ENCODE data around the gene RDM1.

Gene RDM1

GRCh38 chr17:35913609-35914008, 17.0 kb downstream of the RDM1 start:
- ATAC-seq, result no peak
- no peak for TF ChIP-seq OSR1 (CRISPR knock-in tag; IDR thresholded peaks at IDR 0.05)
- no peak for TF ChIP-seq TSHZ2 (CRISPR knock-in tag; IDR thresholded peaks at IDR 0.05)
- TF ChIP-seq CREB5 (CRISPR knock-in tag; IDR thresholded peaks at IDR 0.05; ENCODE audit: low read depth), result no peak

GRCh38 chr17:35912942-35913341, 17.6 kb downstream of the RDM1 start:
- ATAC-seq, result no peak
- TF ChIP-seq CSDC2 (CRISPR knock-in tag; IDR thresholded peaks at IDR 0.05) (no peak), SNAI2 (CRISPR knock-in tag; IDR thresholded peaks at IDR 0.05) (no peak), ESRRG (CRISPR knock-in tag; IDR thresholded peaks at IDR 0.05) (no peak), RARB (CRISPR knock-in tag; IDR thresholded peaks at IDR 0.05) (no peak), GLIS3 (CRISPR knock-in tag; IDR thresholded peaks at IDR 0.05) (no peak), ARNTL (CRISPR knock-in tag; IDR thresholded peaks at IDR 0.05; ENCODE audit: borderline replicate concordance, low read depth) (no peak), PPARA (CRISPR knock-in tag; IDR thresholded peaks at IDR 0.05; ENCODE audit: borderline replicate concordance) (no peak), CSRNP3 (CRISPR knock-in tag; IDR thresholded peaks at IDR 0.05) (no peak), ZFP30 (CRISPR knock-in tag; IDR thresholded peaks at IDR 0.05) (no peak), BACH2 (CRISPR knock-in tag; IDR thresholded peaks at IDR 0.05; ENCODE audit: borderline replicate concordance) (no peak), TSHZ2 (CRISPR knock-in tag; IDR thresholded peaks at IDR 0.05) (no peak), ISL1 (CRISPR knock-in tag; IDR thresholded peaks at IDR 0.05) (no peak), ZNF565 (CRISPR knock-in tag; conservative IDR thresholded peaks at IDR 0.05; ENCODE audit: low read depth) (no peak), TCF4 (CRISPR knock-in tag; IDR thresholded peaks at IDR 0.05; ENCODE audit: borderline replicate concordance) (no peak), CREB5 (CRISPR knock-in tag; IDR thresholded peaks at IDR 0.05; ENCODE audit: low read depth) (no peak), ZFP3 (CRISPR knock-in tag; IDR thresholded peaks at IDR 0.05) (no peak), ZC3H10 (CRISPR knock-in tag; IDR thresholded peaks at IDR 0.05) (no peak), TOX (CRISPR knock-in tag; IDR thresholded peaks at IDR 0.05; ENCODE audit: borderline replicate concordance) (no peak), PATZ1 (CRISPR knock-in tag; IDR thresholded peaks at IDR 0.05; ENCODE audit: borderline replicate concordance) (no peak), ZNF70 (CRISPR knock-in tag; IDR thresholded peaks at IDR 0.05) (no peak)

Data from SK-N-SH treated with all-trans-retinoic acid at 6 μM for 48 hours (cell line).